B cell (primary cell): Measurements from ENCODE around the gene COPS3. TPM values are rescaled to one million over a fixed set of nuclear protein-coding genes. Genes with fewer than 3 reads are reported as not detected.

Experiments
- ATAC-seq: fragments of 200-7000 bp; cut with Tn5 transposase; one replicate; pipeline ENCODE4 v1.10.0; 2021; ENCODE audit warnings: low read depth, mild to moderate bottlenecking, moderate number of reproducible peaks, moderate library complexity
- CTCF ChIA-PET: fragments of 350-600 bp; sonication (Branson Sonifier 250); formaldehyde crosslinking; loops from one replicate; lab custom pipeline; 2021; ENCODE audit warnings: antibody characterized with exemption, inconsistent platforms; lab: Charles Lee
- POLR2A ChIA-PET: fragments of 350-600 bp; sonication (Branson Sonifier 250); formaldehyde crosslinking; loops from one replicate; lab custom pipeline; 2021; ENCODE audit warnings: antibody characterized with exemption; lab: Charles Lee
- DNase-seq: peaks from one replicate; pipeline ENCODE4 v3.0.0; 2013
- H2AFZ ChIP-seq: 2 replicates; pipeline ENCODE4 v1.6.1; 2012; ENCODE audit warnings: mild to moderate bottlenecking, low read depth, low read length; ENCODE audit not compliant: insufficient read depth, poor library complexity, severe bottlenecking
- H3K27ac ChIP-seq, 2 donors: 1 replicate in 1 of 2; 2 replicates in 1 of 2; pipeline ENCODE4 v1.5.1; 2012 to 2013; ENCODE audit warnings: low read length in 2 of 2, mild to moderate bottlenecking in 2 of 2, moderate library complexity in 1 of 2
- H3K27me3 ChIP-seq, 4 experiments: fragments of 200-600 bp in 1 of 4; sonication (generic) in 1 of 4; replicated peaks in 1 of 4; 1 replicate in 2 of 4; 2 replicates in 2 of 4; pipeline versions ENCODE4 v1.6.1 to v1.7.0; 2013 to 2016; ENCODE audit warnings: low read length in 3 of 4, mild to moderate bottlenecking in 2 of 4, mixed read lengths in 1 of 4, moderate library complexity in 1 of 4; ENCODE audit not compliant: insufficient read depth in 4 of 4, control insufficient read depth in 3 of 4; ENCODE audit errors: control extremely low read depth in 1 of 4
- H3K36me3 ChIP-seq, 2 experiments: replicated peaks in 1 of 2; 1 replicate in 1 of 2; 2 replicates in 1 of 2; pipeline versions ENCODE4 v1.6.1 to v1.7.1; 2013; ENCODE audit warnings: low read length in 1 of 2; ENCODE audit not compliant: insufficient read depth in 2 of 2, control insufficient read depth in 1 of 2; ENCODE audit errors: control extremely low read depth in 1 of 2, extremely low read depth in 1 of 2
- H3K4me1 ChIP-seq, 2 donors: fragments of 200-600 bp in 1 of 2; sonication (generic) in 1 of 2; 1 replicate in 1 of 2; 2 replicates in 1 of 2; pipeline versions ENCODE4 v1.5.1 to v1.6.1; 2013 to 2017; ENCODE audit warnings: low read length in 2 of 2; ENCODE audit not compliant: control insufficient read depth in 2 of 2, insufficient read depth in 2 of 2
- H3K4me2 ChIP-seq: replicated peaks from 2 replicates; pipeline ENCODE3; 2012; ENCODE audit warnings: mild to moderate bottlenecking, low read depth, low read length; ENCODE audit not compliant: poor library complexity, severe bottlenecking
- H3K4me3 ChIP-seq, 5 experiments: fragments of 200-600 bp in 1 of 5; sonication (generic) in 1 of 5; 1 replicate in 3 of 5; 2 replicates in 2 of 5; pipeline versions ENCODE4 v1.5.1 to v1.7.0; 2011 to 2016; ENCODE audit warnings: low read length in 4 of 5, mild to moderate bottlenecking in 4 of 5, low read depth in 2 of 5, control low read depth in 1 of 5, moderate library complexity in 1 of 5; ENCODE audit not compliant: insufficient read depth in 1 of 5; ENCODE audit errors: control extremely low read depth in 1 of 5, extremely low read depth in 1 of 5
- H3K79me2 ChIP-seq: fragments of 200-600 bp; sonication (generic); one replicate; pipeline ENCODE4 v1.6.0; 2016; ENCODE audit warnings: low read length; ENCODE audit not compliant: control insufficient read depth, insufficient read depth
- H3K9ac ChIP-seq: fragments of 200-600 bp; sonication (generic); 2 replicates; pipeline ENCODE4 v1.6.1; 2017; ENCODE audit warnings: mild to moderate bottlenecking, low read length, moderate library complexity
- H3K9me3 ChIP-seq, 3 donors: one replicate each; pipeline versions ENCODE4 v1.6.1 to v1.7.1; 2013; ENCODE audit warnings: low read length in 2 of 3; ENCODE audit not compliant: control insufficient read depth in 2 of 3, insufficient read depth in 1 of 3; ENCODE audit errors: control extremely low read depth in 1 of 3
- H4K20me1 ChIP-seq: 2 replicates; pipeline ENCODE4 v1.6.0; 2012; ENCODE audit warnings: mild to moderate bottlenecking, low read length; ENCODE audit not compliant: insufficient read depth, control insufficient read depth, poor library complexity, severe bottlenecking
- H3K27ac Mint-ChIP-seq: one replicate; pipeline ENCODE4 v1.8.0; 2021; ENCODE audit warnings: mixed read lengths
- H3K27me3 Mint-ChIP-seq: one replicate; pipeline ENCODE4 v1.8.0; 2021; ENCODE audit warnings: mixed read lengths
- H3K4me1 Mint-ChIP-seq: one replicate; pipeline ENCODE4 v1.8.0; 2021; ENCODE audit warnings: mixed read lengths
- H3K4me3 Mint-ChIP-seq: one replicate; pipeline ENCODE4 v1.8.0; 2021; ENCODE audit warnings: mixed read lengths
- H3K9me3 Mint-ChIP-seq: one replicate; pipeline ENCODE4 v1.8.0; 2022; ENCODE audit warnings: mixed read lengths; ENCODE audit not compliant: insufficient read depth
- CTCF ChIP-seq: fragments of 200-600 bp; IDR thresholded peaks from one replicate; pipeline ENCODE4 v1.8.0; 2022; ENCODE audit warnings: antibody characterized with exemption, mild to moderate bottlenecking
- EZH2 ChIP-seq: IDR thresholded peaks from 2 replicates; pipeline ENCODE4 v1.6.1; 2012; ENCODE audit warnings: borderline replicate concordance, low read depth, mild to moderate bottlenecking, moderate library complexity, low read length; ENCODE audit not compliant: insufficient read depth, poor library complexity, severe bottlenecking
- WGBS: methylation state at CpG from one replicate; pipeline ENCODE4 v1.1.5; 2013; ENCODE audit warnings: missing lambda C conversion rate; ENCODE audit not compliant: insufficient coverage; 5-methylcytosine and 5-hydroxymethylcytosine counted together
- intact Hi-C: fragments of 100-400 bp; cut with micrococcal nuclease; formaldehyde crosslinking; loops from one replicate; pipeline ENCODE4 v1.10.0; 2022
- polyA plus RNA-seq: library from polyadenylated mRNA; depleted of rRNA; stranded (reverse); fragments of >200 nt; gene quantifications from 2 replicates; pipeline ENCODE4 v1.2.3, GENCODE V29; 2012
- total RNA-seq, 2 donors: library from RNA; stranded (reverse); fragments of 120-200 nt in 1 of 2; gene quantifications; 1 replicate in 1 of 2; 2 replicates in 1 of 2; pipeline versions ENCODE4 v1.2.3 to v1.2.4, GENCODE V29; 2013 to 2022

The COPS3 gene
- total and polyA plus RNA-seq, 2 donors (not counting 1 experiment from before 2014, with no cell fraction given) = 37.2 to 45.5 TPM

DNA sequence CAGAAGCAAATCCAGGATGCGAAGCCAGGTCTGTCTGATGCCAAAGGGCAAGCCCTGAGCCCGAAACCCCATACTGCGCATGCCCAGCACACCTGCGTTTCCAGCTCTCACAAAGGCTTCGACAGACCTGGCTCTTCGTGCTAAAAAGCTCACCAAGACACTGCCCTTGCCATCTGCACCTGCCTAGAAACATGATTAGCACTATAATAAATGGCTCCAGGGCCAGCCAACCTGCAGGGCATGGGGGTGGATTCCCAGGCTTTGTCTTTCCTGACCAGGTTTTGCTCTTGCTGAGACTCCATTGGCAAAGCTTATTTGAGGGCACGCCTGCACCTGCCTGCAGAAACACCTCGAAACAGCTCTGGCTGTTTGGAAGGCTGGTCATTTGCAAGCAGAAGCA lies 60.5 kb downstream of the COPS3 start:
- H3K9me3 ChIP-seq = no peaks in the 10 kb centered on the region
- CTCF ChIA-PET = no interaction called here
- H3K9ac ChIP-seq = no peak overlapping the region
- H3K27me3 ChIP-seq = no peaks in the 10 kb centered on the region
- no peaks in the 10 kb centered on the region for H4K20me1 ChIP-seq
- ATAC-seq (no peak), DNase-seq (no peak)
- TF ChIP-seq EZH2 (no peak), CTCF (no peak)
- no peak overlapping the region for H3K4me3 Mint-ChIP-seq
- intact Hi-C loops = no loop called here
- no peak overlapping the region for H2AFZ ChIP-seq
- POLR2A ChIA-PET = no interaction called here
- H3K9me3 Mint-ChIP-seq = no peaks in the 10 kb centered on the region
- no peaks in the 10 kb centered on the region for H3K4me1 ChIP-seq
- H3K4me1 Mint-ChIP-seq = no peaks in the 10 kb centered on the region
- H3K27ac ChIP-seq = no peak overlapping the region
- H3K79me2 ChIP-seq = peaks cover 3% of the 10 kb centered on the region
- WGBS = 98% methylated on average over 8 of the region's 8 CpGs
- no peak overlapping the region for H3K27ac Mint-ChIP-seq
- peaks cover 1 to 82% of the 10 kb centered on the region in 2 experiments for H3K36me3 ChIP-seq
- no peak overlapping the region for H3K4me3 ChIP-seq
- no peaks in the 10 kb centered on the region for H3K27me3 Mint-ChIP-seq
- no peak overlapping the region for H3K4me2 ChIP-seq

GRCh38 chr17:17217995-17218394 lies 63.1 kb downstream of the COPS3 start:
- CTCF ChIA-PET = no interaction called here
- H3K4me1 Mint-ChIP-seq = no peaks in the 10 kb centered on the region
- no peaks in the 10 kb centered on the region for H3K9me3 ChIP-seq
- no peaks in the 10 kb centered on the region for H4K20me1 ChIP-seq
- H3K4me3 Mint-ChIP-seq = no peak overlapping the region
- H3K79me2 ChIP-seq = peaks cover 3% of the 10 kb centered on the region
- no peak for DNase-seq
- no peak overlapping the region for H3K9ac ChIP-seq
- H3K27me3 Mint-ChIP-seq = no peaks in the 10 kb centered on the region
- POLR2A ChIA-PET = no interaction called here
- no peak overlapping the region for H3K4me3 ChIP-seq
- TF ChIP-seq CTCF (no peak), EZH2 (no peak)
- H3K4me1 ChIP-seq = no peaks in the 10 kb centered on the region
- intact Hi-C loops = no loop called here
- no peak overlapping the region for H3K4me2 ChIP-seq
- no peaks in the 10 kb centered on the region for H3K9me3 Mint-ChIP-seq
- H3K36me3 ChIP-seq = peaks cover 0 to 82% of the 10 kb centered on the region in 2 experiments
- H3K27ac Mint-ChIP-seq = no peak overlapping the region
- WGBS = 95% methylated on average over 3 of the region's 3 CpGs
- no peak overlapping the region for H3K27ac ChIP-seq
- H2AFZ ChIP-seq = no peak overlapping the region
- no peaks in the 10 kb centered on the region for H3K27me3 ChIP-seq
- ATAC-seq = no peak
